ENCODE data around the gene PALB2. TPM values are rescaled to one million over a fixed set of nuclear protein-coding genes. Genes with fewer than 3 reads are reported as not detected.

PALB2 gene
- total RNA-seq (2022; extraction: Qiagen RNA extraction) = 11.4 to 12.0 TPM (median 11.7 TPM) in 5 replicates

GRCh38 chr16:23640931-23641765 lies at the start of gene PALB2, which contains the start of gene DCTN5:
TSS of gene PALB2 (minus strand) at chr16:23641310. CDS start at chr16:23641157, 153 bp downstream.
TSS of gene DCTN5 (plus strand) at chr16:23641466. CDS start at chr16:23641543, 77 bp downstream.

GRCh38 chr16:23678430-23679273 lies 37.5 kb upstream of the PALB2 start, which contains the start of gene PLK1:
TSS of gene PLK1 (plus strand) at chr16:23678889. CDS start at chr16:23678933, 44 bp downstream.

GRCh38 chr16:23595951-23596720 lies 45.0 kb downstream of the PALB2 start, which contains the start of gene NDUFAB1:
TSS of gene NDUFAB1 (minus strand) at chr16:23596316. CDS start at chr16:23596290, 26 bp downstream.

GRCh38 chr16:23556881-23557778 lies 84.0 kb downstream of the PALB2 start, which contains the start of the genes EARS2 and UBFD1:
TSS of gene EARS2 (minus strand) at chr16:23557350. CDS start at chr16:23557343, 7 bp downstream.
TSS of gene UBFD1 (plus strand) at chr16:23557727. CDS start at chr16:23557743, 16 bp downstream.

Other genes with a start within 250 kb of the PALB2 start
- 14.6 to 19.6 TPM (median 17.6 TPM) in 5 replicates for gene COG7, start 188.1 kb downstream of the PALB2 start, total RNA-seq (2022; extraction: Qiagen RNA extraction)
- 24.1 to 31.6 TPM (median 29.5 TPM) in 5 replicates for gene GGA2, start 130.8 kb downstream of the PALB2 start, total RNA-seq (2022; extraction: Qiagen RNA extraction)
- 24.0 to 34.1 TPM (median 31.5 TPM) in 5 replicates for gene EARS2, start 84.0 kb downstream of the PALB2 start, total RNA-seq (2022; extraction: Qiagen RNA extraction)
- 44.5 to 54.5 TPM (median 51.4 TPM) in 5 replicates for gene UBFD1, start 83.6 kb downstream of the PALB2 start, total RNA-seq (2022; extraction: Qiagen RNA extraction)
- 169 to 208 TPM (median 180 TPM) in 5 replicates for gene NDUFAB1, start 45.0 kb downstream of the PALB2 start, total RNA-seq (2022; extraction: Qiagen RNA extraction)
- 67.6 to 75.4 TPM (median 72.2 TPM) in 5 replicates for gene DCTN5, start 156 bp upstream of the PALB2 start, total RNA-seq (2022; extraction: Qiagen RNA extraction)
- gene PLK1, start 37.6 kb upstream of the PALB2 start, total RNA-seq (2022; extraction: Qiagen RNA extraction) = 150 to 186 TPM (median 167 TPM) in 5 replicates
- not detected in 5 replicates for gene ERN2, start 71.9 kb upstream of the PALB2 start, total RNA-seq (2022; extraction: Qiagen RNA extraction)
- 0.05 to 0.07 TPM in 2 of 5 replicates, not detected in the others for gene CHP2, start 113.7 kb upstream of the PALB2 start, total RNA-seq (2022; extraction: Qiagen RNA extraction)
- gene PRKCB, start 194.7 kb upstream of the PALB2 start, total RNA-seq (2022; extraction: Qiagen RNA extraction) = 0.15 to 0.32 TPM (median 0.22 TPM) in 5 replicates

All from A549 treated with CORT108297 at 1 μM for 4 hours (cell line).